HEK293T (cell line): ENCODE results near the gene MFSD12.

ENCODE experiments used
- ARNT ChIP-seq: fragments of 450-650 bp; IDR thresholded peaks from 2 replicates; pipeline ENCODE4 v1.6.1; 2017; ENCODE audit warnings: mild to moderate bottlenecking
- BHLHE40 ChIP-seq: fragments of 450-650 bp; IDR thresholded peaks from 2 replicates; pipeline ENCODE4 v1.6.1; 2016; ENCODE audit warnings: mild to moderate bottlenecking, moderate library complexity, borderline replicate concordance
- ELF4 ChIP-seq: fragments of 450-650 bp; IDR thresholded peaks from 2 replicates; pipeline ENCODE4 v1.6.1; 2017; ENCODE audit warnings: antibody characterized with exemption
- FOXK2 ChIP-seq: fragments of 450-650 bp; IDR thresholded peaks from 2 replicates; pipeline ENCODE4 v1.6.1; 2016; ENCODE audit warnings: mild to moderate bottlenecking
- FOXM1 ChIP-seq: fragments of 450-650 bp; IDR thresholded peaks from 2 replicates; pipeline ENCODE4 v1.6.1; 2017; ENCODE audit warnings: mild to moderate bottlenecking, borderline replicate concordance
- HDGF ChIP-seq: fragments of 450-650 bp; IDR thresholded peaks from 2 replicates; pipeline ENCODE4 v1.6.1; 2017; ENCODE audit warnings: antibody characterized with exemption, borderline replicate concordance
- LEF1 ChIP-seq: fragments of 450-650 bp; IDR thresholded peaks from 2 replicates; pipeline ENCODE4 v1.6.1; 2017; ENCODE audit warnings: mild to moderate bottlenecking, borderline replicate concordance
- SP1 ChIP-seq: fragments of 450-650 bp; IDR thresholded peaks from 2 replicates; pipeline ENCODE4 v1.6.1; 2017
- SUZ12 ChIP-seq: fragments of 450-650 bp; IDR thresholded peaks from 2 replicates; pipeline ENCODE4 v1.6.1; 2016; ENCODE audit warnings: mild to moderate bottlenecking
- TARDBP ChIP-seq: fragments of 450-650 bp; IDR thresholded peaks from 2 replicates; pipeline ENCODE4 v1.6.1; 2016

DNA sequence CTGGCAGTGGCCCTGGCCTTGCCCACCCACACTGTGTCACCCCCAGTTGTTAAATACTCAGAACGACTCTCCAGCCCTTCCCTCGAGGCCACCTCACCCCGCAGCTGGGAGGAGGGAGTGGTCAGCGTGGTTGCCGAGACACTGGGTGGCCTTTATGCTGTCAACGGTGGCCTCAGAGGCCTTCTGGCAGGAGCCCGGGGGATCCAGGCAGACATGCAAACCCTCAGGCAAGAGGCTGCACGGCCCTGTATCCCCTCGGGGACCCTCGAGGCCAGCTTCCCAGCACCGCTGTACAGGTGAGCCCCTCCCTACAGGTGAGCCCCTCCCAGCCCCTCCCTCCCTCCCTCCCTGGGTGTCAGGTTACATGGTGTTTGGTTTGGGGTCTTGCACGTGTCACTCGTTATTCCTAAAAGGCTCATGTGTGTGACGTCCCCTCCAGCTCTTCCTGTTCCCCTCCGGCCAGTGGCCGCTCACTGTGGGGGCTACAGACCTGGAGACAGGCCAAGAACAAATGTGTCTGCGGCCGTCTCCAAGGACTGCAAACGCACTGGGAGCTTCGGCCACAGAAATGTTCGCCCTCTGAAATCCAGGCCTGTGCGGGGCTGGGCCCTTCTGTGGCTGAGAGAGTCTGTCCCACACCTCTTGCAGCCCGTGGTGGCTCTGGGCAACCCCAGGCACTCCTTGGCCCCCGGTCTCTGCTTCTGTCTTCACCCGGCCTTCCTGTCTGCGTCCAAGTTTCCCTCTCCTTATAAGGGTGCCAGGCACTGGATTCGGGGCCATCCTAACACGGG is 18.2 kb downstream of the MFSD12 start, which contains the start of gene TEKTIP1:
- TF ChIP-seq FOXK2 (no peak), HDGF (no peak), BHLHE40 (no peak), SP1 (no peak), ARNT (no peak), SUZ12 (no peak), LEF1 (no peak), FOXM1 (no peak), ELF4 (no peak), TARDBP (no peak)
